Ishikawa (cell line): Measurements from ENCODE around the gene INPP5K.

ENCODE experiments used
- EP300 ChIP-seq: IDR thresholded peaks from 2 replicates; pipeline ENCODE4 v1.6.1; 2012; ENCODE audit warnings: borderline replicate concordance
- NFIC ChIP-seq: IDR thresholded peaks from 2 replicates; pipeline ENCODE4 v1.6.1; 2012
- RAD21 ChIP-seq: IDR thresholded peaks from 2 replicates; pipeline ENCODE4 v1.6.1; 2012; ENCODE audit warnings: low read depth
- ZBTB7A ChIP-seq: IDR thresholded peaks from 2 replicates; pipeline ENCODE4 v1.6.1; 2012; ENCODE audit warnings: low read depth
- TF ChIP-seq, protein P1 (sequence below): IDR thresholded peaks from 2 replicates; pipeline ENCODE4 v1.6.1; 2012

DNA sequence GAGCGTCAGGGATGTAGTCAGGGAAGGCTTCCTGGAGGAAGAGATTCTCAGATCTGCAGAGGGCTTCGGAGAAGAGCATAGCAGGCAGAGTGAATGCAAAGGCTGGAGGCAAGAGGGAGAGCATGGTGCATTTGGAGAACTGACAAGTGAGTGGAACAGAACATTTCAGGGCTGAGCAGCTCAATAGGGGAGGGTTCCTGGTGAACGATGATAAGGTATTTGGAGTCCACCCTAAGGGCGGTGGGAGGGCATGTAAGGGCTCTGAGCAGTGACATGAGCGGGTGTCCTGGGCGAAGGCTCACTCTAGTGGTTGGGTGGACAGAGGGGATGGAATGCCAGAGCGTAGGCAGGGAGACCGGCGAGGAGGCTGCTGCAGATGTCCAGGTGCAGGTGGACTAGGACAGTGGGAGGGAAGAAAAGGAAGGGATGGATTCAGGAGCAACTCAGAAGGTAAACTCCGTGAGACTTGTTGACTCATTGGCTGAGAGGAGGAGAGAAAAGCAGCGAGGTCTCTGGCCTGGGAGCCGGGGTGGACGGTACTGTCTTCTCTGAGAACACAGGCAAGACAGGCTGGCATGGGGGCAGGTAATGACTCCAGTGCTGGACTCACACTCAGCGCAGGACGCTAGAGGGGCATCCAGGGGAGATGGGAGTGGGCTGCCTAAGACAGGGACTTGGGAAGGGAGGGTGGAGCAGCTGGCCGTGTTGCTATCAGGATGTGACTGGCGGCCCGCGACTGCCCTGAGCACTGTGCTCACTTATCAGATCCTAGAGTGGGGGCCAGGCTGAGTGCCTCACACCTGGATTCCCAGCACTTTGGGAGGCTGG is 47.6 kb upstream of the INPP5K start:
- TF ChIP-seq NFIC (no peak), EP300 (no peak), ZBTB7A (no peak), RAD21 (no peak)
- TF ChIP-seq, protein P1, sequence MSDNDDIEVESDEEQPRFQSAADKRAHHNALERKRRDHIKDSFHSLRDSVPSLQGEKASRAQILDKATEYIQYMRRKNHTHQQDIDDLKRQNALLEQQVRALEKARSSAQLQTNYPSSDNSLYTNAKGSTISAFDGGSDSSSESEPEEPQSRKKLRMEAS: no peak
